Measurements from ENCODE around the gene DCTD. TPM values are rescaled to one million over a fixed set of nuclear protein-coding genes. Genes with fewer than 3 reads are reported as not detected.

The DCTD gene
- total RNA-seq, 6 donors from 2014 or later, result 31.2 to 96.4 (median 70.7) TPM

DNA sequence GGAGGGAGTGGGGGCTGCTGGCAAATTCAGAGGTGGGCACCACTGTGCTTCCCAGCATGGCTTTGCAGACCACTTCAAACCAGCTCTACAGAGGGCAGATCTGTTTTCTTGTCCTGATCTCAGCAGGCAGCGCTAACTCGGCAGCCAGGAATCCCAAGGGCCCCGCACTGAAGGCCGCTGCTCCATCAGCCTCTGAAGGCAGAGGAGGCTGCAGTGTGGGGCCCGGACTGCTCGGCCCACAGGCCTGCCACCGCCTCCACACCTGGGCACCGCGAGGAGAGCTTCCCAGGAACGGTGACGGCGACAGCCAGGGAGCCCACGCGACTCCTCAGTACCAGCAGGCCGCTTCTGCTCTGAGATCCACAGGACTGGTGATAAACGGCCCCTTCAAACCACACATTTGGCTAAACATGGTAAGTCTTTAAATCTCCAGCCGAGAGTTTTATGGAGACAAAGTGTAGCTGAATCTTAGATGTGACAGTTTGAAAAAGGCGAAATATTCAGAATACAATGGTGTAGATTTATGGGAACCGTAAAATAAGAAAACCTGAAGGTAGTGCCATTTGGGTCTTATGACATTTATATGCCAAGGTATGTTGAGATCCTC is 23.6 kb downstream of the DCTD start:
- H3K27me3 ChIP-seq, result no peaks in the 10 kb centered on the region
- peak in 1 of 2 donors; percentile 71 for DNase-seq
- peaks cover 10 to 65% (median 42%) of the 10 kb centered on the region in 4 donors for H3K36me3 ChIP-seq
- peaks cover 7 to 21% (median 10%) of the 10 kb centered on the region in 4 donors for H3K4me1 ChIP-seq
- WGBS, 2 donors, result 95 to 96% methylated on average over 16 to 19 of the region's 19 CpGs
- no peak overlapping the region for H3K4me3 ChIP-seq
- no peak for ATAC-seq (ENCODE audit: low FRiP score in 2 of 2)
- no peaks in the 10 kb centered on the region for H3K9me3 ChIP-seq
- H3K27ac ChIP-seq, result no peak overlapping the region
- TF ChIP-seq EP300 (IDR thresholded peaks at IDR 0.05) (no peak), POLR2AphosphoS5 (IDR thresholded peaks at IDR 0.05) (no peak)
- TF ChIP-seq, protein P1, sequence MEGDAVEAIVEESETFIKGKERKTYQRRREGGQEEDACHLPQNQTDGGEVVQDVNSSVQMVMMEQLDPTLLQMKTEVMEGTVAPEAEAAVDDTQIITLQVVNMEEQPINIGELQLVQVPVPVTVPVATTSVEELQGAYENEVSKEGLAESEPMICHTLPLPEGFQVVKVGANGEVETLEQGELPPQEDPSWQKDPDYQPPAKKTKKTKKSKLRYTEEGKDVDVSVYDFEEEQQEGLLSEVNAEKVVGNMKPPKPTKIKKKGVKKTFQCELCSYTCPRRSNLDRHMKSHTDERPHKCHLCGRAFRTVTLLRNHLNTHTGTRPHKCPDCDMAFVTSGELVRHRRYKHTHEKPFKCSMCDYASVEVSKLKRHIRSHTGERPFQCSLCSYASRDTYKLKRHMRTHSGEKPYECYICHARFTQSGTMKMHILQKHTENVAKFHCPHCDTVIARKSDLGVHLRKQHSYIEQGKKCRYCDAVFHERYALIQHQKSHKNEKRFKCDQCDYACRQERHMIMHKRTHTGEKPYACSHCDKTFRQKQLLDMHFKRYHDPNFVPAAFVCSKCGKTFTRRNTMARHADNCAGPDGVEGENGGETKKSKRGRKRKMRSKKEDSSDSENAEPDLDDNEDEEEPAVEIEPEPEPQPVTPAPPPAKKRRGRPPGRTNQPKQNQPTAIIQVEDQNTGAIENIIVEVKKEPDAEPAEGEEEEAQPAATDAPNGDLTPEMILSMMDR (IDR thresholded peaks at IDR 0.05), result no peak

DNA sequence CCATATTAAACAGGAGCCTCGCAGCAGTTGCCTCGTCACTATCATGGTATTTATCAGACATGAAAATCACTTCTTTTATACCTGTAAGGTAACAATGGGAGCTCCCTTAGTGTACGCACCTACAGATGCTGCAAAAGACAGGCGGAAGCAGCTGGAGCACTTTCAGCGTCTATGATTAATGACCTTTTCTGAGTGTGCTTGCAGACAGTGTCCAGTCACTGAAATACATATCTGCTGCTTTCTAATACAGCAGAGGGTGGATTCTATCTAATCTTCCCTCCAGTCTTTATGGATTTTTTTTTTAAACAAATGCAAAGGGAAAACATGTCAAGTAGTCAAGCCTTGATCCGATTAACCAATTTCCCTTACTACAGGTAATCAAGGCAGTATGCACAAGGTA is 24.1 kb downstream of the DCTD start:
- no peaks in the 10 kb centered on the region for H3K27me3 ChIP-seq
- ATAC-seq (ENCODE audit: low FRiP score in 2 of 2), result no peak
- peaks cover 7 to 16% (median 10%) of the 10 kb centered on the region in 4 donors for H3K4me1 ChIP-seq
- H3K4me3 ChIP-seq, result no peak overlapping the region
- no peak for DNase-seq
- H3K36me3 ChIP-seq, result peaks cover 10 to 66% (median 43%) of the 10 kb centered on the region in 4 donors
- H3K9me3 ChIP-seq, result no peaks in the 10 kb centered on the region
- TF ChIP-seq EP300 (IDR thresholded peaks at IDR 0.05), result no peak
- TF ChIP-seq, protein P1 (IDR thresholded peaks at IDR 0.05), result no peak
- no peak for TF ChIP-seq POLR2AphosphoS5 (IDR thresholded peaks at IDR 0.05)
- no peak for TF ChIP-seq POLR2A (IDR thresholded peaks at IDR 0.05)
- 97 to 98% methylated on average over 6 of the region's 6 CpGs for WGBS, 2 donors
- no peak overlapping the region for H3K27ac ChIP-seq

- Histone ChIP-seq H3K4me1 (no peaks in the 10 kb centered on the region), H3K9me3 (no peaks in the 10 kb centered on the region), H3K4me3 (no peak overlapping the region), H3K27ac (no peak overlapping the region), H3K36me3 (peaks cover 10 to 71% (median 46%) of the 10 kb centered on the region in 4 donors), H3K27me3 (no peaks in the 10 kb centered on the region)
- WGBS, 2 donors, result 92 to 97% methylated on average over 10 of the region's 10 CpGs
- ATAC-seq (ENCODE audit: low FRiP score in 2 of 2), result no peak
- no peak for DNase-seq
- TF ChIP-seq EP300 (IDR thresholded peaks at IDR 0.05) (no peak), POLR2A (IDR thresholded peaks at IDR 0.05) (no peak), POLR2AphosphoS5 (IDR thresholded peaks at IDR 0.05) (no peak)
- TF ChIP-seq, protein P1 (IDR thresholded peaks at IDR 0.05), result no peak
Measured at GRCh38 chr4:182890202-182890601, 27.0 kb downstream of the DCTD start.

DNA sequence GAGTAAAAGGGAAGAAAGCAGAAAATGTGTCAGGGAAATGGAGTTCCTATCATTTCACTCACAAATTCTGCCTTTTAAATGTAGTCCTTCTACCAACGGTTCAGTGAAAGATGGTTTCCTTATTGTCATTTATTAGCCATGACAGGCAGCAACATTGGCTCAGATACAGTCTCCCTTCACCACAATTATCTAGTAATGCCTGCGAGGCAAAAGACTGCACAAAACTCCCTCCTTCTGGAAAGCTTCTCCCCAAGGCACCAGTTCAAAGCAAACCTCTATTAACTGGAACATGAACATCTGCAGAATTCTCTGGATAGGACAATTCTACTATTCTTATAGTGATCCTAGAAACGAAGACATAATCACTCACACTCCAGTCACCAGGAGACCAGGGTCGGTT is 28.3 kb downstream of the DCTD start:
- Histone ChIP-seq H3K4me1 (no peaks in the 10 kb centered on the region), H3K36me3 (peaks cover 10 to 74% (median 42%) of the 10 kb centered on the region in 4 donors), H3K27me3 (no peaks in the 10 kb centered on the region), H3K9me3 (no peaks in the 10 kb centered on the region), H3K27ac (no peak overlapping the region), H3K4me3 (no peak overlapping the region)
- WGBS, 2 donors, result 75 to 82% methylated on average over 4 of the region's 4 CpGs
- no peak for TF ChIP-seq POLR2AphosphoS5 (IDR thresholded peaks at IDR 0.05)
- DNase-seq (no peak), ATAC-seq (ENCODE audit: low FRiP score in 2 of 2) (no peak)

DNA sequence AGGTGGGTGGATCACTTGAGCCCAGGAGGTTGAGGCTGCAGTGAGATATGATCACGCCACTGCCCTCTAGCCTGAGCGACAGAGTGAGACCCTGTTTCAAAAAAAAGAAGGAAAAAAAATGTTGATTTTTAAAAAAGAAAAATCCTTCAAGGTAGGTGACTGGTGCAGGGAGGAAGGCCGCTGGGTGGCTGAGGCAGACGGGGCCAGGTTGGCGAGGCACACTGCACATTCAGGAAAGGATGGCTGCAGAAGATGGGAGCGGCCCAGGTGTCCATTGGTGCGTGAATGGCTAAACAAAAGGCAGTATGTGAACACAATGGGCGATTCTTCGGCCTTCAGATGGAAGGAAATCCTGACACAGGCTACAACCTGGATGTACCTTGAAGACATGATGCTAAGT is 30.4 kb downstream of the DCTD start:
- no peak overlapping the region for H3K27ac ChIP-seq
- H3K9me3 ChIP-seq, result no peaks in the 10 kb centered on the region
- no peak for DNase-seq
- H3K36me3 ChIP-seq, result peaks cover 3 to 58% (median 26%) of the 10 kb centered on the region in 4 donors
- H3K4me3 ChIP-seq, result no peak overlapping the region
- H3K4me1 ChIP-seq, result no peaks in the 10 kb centered on the region
- TF ChIP-seq POLR2A (IDR thresholded peaks at IDR 0.05), result no peak
- TF ChIP-seq POLR2AphosphoS5 (IDR thresholded peaks at IDR 0.05), result no peak
- no peak for TF ChIP-seq EP300 (IDR thresholded peaks at IDR 0.05)
- TF ChIP-seq, protein P1 (IDR thresholded peaks at IDR 0.05), result no peak
- 96 to 99% methylated on average over 9 of the region's 9 CpGs for WGBS, 2 donors
- no peaks in the 10 kb centered on the region for H3K27me3 ChIP-seq
- ATAC-seq (ENCODE audit: low FRiP score in 2 of 2), result no peak
